ENCODE results near the gene ZNF670.
"Not testable (repeated sequence)": the region's sequence is repeated elsewhere in the genome, so short reads cannot be mapped to it uniquely, and the experiment has no call there.

Gene ZNF670
- total RNA-seq = 0.30 to 1.1 (median 0.77) reads per million in 4 donors

DNA sequence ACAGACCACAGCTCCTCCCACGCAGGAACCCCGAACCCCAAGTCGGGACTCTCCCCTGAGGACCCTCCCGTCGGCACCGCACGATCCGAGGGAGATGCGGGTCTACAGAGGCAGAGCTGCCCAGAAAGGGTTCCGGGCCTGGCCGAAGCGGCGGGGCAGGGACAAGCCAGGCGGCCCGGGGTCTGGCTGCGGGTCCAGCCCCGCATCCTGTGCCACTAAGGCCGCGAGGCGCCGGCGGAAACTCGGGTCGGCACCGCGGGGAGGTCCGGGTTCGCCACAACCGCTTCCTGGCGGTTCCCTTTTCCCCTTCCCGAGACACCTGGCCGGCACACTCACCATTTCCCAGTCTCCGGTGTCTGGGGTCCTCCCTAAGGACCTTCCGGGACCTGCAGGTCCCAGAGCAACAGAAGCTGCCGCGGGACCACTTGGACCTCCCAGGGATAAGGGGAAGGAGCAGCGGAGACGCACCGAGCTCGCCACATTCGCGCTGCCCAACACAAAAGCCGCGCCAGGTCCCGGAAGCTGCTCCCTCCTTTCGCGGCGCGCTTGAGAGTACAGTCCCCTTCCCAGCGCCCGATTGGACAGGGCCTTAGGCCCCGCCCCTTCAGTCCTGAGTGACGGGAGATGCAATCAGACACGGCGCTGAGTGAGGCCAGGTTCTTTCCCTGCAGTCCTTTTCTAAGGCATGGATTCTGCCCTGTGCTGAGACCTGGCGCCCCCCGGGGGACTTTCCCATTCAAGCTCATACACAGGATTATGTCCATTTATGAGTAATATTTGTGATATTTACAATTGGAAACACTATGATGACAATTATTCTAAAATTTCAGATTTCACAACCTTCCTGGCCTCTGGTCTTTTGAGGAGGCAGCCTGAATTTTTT, at the start of gene ZNF670:
Gene ZNF670 (minus strand): TSS at position 554 of the 883 bp plus-strand sequence. CDS start 215 bp downstream, at position 339.
- peak; percentile 65 to 86 (median 71) for DNase-seq

DNA sequence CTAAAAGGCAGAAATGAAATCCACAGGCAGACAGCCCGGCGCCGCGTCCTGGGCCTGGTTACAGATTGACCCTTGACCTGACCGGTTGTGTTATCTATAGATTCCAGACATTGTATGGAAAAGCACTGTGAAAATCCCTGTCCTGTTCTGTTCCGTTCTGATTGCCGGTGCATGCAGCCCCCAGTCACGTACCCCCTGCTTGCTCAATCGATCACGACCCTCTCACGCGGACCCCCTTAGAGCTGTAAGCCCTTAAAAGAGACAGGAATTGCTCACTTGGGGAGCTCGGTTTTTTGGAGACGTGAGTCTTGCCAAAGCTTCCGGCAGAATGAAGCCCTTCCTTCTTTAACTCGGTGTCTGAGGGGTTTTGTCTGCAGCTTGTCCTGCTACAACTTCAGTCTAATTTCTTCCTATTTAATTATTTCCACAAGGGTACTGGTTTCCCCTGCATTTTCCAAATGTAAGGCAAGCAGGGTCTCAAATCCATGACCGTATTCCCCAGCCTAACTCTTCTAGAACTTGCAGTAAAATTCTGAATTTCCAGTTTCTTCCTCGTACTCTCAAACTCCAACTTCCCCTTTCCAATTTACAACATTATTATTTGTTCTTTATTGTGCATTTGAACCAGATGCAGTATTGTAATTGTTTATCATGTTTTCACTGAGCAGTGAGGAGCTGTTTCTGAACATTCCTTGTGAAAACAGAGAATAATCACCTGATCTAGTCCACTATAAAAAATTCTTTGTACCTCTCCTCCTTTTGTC, 49.1 kb upstream of the ZNF670 start:
- DNase-seq = not testable (repeated sequence)

DNA sequence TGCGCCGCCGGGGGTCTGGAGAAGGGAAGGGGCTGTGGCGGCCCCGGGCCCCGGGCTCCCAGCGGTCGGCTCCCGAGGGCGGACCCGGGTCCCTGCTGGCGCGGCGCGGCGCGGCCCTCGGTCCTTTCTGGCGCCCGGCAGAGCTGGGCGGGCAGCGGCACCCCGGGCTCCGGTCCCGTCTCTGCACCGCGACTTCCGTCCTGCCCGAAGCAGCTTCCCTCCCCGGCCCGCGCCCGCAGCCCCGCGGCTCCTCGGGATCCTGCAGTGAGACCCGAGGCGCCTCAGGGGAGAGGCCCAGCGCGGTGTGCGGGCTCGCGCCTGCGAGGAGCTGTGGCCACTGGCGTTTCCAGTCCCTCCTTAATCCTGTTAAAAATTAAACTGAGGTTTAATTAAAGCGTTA, 48.0 kb upstream of the ZNF670 start:
- not testable (repeated sequence) for DNase-seq

DNA sequence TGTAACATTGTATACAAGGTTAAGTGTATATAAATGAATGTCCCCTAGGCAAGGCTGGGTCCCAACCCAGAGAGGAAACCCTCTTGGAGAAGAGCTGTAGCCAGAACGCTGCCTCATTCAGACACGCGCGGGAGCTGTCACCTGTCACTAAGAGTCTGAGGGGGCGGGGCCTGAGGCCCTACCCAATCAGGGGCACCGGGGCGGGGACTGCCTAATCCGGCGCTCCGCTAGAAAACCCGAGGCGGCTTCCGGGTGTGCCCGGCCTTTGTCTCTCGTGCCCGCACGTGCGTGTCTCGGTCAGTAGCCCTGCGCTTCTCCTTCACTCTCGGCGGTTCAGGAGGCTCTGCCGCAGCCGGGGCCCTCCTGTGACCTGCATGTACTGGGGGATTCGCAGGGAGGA, 47.6 kb upstream of the ZNF670 start:
- DNase-seq = not testable (repeated sequence)

DNA sequence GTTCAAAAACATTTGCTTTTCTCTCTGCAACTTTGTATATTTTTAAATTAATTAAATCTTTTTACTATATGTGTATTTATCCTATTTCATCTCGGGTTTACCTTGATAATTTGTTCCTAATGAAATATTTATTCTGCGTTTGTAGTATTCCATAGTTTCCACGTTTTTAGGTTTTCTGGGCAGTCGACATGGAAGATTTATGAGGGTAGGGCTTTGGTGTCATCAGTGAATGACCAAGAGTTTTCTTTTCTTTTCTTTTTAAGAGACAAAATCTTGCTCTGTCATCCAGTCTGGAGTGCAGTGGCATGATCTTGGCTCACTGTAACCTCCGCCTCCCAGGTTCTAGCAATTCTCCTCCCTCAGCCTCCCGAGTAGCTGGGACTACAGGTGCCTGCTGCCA, 42.8 kb upstream of the ZNF670 start:
- no peak for DNase-seq

DNA sequence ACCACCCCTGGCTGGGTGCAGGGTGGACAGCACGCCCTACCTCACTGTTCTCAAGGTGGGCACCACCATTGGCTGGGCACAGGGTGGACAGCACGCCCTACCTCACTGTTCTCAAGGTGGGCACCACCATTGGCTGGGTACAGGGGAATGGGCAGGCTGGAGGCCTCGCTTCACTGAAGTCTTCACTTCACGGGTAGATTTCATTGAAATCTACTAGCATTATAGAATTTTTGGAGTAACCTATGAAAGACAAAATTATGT, 41.7 kb upstream of the ZNF670 start:
- DNase-seq = not testable (repeated sequence)

DNA sequence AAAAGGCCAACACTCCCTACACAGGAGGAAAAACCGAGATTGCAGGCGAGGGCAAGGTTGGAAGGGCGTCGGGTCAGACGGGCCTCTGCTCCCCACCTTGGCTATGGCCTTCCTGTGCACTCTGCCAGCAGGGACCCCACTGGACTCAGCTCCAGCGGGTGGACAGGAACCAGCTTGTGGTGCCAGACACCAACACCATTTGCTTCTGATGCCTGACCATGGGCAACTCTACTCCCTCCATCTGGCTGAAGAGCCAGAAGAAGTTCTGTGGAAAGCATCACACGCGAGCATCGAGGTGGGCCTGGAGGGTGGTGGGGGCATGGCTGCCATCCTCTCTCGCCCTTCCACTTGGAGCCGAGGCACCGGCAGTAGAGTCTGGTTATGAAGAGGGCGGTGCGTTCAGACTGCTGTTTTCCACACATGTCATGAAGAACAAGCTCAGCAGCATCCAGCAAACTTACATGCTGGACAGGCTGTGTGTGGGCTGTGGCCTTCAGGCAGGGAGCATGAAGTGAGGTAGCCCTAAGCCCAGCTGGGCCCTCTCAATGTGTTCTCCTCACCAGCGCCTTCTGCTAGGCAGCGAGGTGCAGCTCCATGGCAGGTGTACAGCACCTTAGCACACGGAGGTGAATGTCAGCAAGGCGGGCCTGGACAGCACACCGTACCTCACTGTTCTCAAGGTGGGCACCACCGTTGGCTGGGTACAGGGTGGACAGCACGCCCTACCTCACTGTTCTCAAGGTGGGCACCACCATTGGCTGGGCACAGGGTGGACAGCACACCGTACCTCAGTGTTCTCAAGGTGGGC, 41.2 kb upstream of the ZNF670 start:
- no peak for DNase-seq

DNA sequence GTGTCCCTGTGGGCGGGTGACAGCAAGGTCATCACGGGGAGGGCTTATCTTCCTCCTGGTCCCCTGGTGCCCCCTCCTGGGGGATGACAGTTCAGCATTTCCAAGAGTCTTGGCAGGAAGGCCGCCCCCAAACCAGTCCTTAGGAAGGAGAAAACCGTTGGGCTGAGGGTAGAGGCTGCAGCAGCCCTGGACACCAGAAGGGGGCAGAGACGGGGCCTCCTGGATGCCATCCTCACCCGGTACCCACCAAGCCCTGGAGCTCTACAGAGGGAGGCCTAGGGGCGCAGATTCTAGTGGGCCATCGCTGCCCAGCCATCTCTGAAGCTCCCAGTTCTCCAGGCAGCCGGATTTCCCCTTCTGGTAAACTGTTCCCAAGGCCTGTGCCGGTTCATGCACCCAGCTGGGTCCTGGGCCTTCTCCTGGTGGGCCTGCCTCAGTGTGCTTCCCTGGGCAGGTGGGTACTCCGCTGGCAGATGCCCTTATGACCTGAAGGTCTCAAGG, 40.4 kb upstream of the ZNF670 start:
- DNase-seq = peak in 1 of 5 donors; percentile 22

DNA sequence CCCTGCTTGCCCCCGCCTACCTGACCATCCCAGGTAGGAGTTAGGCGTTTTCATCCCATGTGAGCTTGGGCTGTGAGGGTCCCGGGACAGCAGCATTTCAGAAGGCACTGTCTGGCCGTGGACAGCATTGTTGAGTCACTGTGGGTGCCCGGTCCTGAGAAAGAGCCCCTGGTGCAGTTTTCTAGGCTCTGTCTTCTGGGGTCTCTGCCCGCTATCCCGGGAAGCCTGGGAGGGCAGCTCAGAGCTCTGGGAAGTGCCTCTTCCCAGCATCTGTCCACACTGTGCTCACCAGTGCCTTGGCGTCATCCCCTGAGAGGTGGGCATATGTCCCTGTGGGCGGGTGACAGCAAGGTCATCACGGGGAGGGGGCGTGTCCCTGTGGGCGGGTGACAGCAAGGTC, 36.9 kb upstream of the ZNF670 start:
- no peak for DNase-seq

DNA sequence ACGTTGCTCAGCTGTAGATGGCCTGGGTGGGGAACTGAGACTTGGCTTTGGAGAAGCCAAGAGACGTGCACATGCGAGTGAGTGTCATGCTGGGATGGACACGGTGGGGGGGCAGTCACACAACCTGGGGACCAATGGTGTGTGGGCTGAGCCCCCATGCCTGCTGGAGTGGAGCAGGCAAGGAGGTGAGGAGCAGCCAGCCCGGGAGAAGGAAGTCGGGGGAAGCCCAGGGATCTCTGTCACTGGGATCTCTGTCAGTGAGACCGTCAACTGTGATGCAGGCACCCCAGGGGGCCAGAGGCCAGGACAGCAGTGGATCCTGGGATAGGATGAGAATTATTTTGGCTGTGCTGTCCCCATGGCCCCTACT, 36.5 kb upstream of the ZNF670 start:
- no peak for DNase-seq

DNA sequence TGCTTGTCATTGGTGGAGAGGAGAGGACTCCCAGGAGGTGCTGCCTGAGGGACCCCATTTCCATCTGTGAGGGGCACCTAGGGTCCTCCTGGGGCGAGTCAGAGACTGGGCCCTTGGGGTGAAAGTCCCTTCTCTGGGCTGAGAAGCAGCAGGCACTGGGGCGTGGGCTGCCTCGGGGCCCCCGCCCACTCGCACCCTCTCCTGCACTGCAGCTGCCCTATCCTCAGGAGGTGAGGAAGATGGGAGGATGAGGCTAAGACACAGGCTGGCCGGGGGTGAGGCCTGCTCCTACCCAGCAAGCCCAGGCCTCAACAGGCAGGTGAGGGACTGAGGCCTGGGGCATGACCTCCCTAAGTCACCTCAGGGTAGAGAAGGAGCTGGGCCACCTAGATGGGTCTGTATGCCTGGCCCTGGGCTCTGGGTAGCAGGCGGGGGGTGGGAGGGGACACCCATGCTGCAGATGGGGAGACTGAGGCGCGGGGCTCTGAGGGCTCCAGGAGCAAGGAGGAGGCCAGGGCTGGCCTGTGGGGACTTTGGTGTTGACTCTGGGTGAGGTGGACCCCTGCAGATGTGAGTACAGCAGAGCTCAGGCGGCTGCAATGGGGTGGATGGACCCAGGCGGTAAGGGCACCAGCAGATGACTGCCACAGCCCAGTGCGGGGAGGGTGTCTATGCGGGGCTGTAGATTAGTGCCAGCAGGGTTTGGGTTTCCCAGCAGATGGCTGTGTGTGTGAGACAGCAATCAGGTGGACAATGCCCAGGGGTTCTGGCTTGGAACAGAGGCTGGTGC, 35.9 kb upstream of the ZNF670 start:
- DNase-seq = no peak

DNA sequence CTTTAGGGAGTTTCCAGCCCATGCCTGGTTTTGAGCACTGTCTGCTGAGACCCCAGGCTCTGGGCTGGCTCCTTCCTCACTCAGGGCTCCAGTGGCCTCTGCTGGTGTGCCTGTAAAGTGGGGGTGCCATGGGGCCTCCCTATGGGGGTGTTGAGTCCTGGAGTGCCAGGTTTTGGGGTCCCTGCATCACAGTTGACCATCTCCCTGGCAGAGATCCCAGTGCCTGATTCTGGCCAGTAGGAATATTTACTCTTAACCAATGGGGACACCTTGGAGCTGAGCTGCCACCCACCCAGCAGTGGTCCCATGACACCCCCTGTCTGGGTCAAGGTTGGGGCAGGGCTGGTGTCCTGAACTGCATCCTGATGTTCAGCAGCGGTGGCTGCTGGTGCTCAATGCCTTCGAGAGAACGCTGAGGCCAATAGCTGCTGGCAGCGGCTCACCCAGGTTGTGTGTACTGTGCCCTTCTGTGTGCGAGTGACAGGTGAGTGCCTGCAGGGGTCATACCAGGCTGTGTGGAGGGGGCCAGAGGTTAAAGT, 35.2 kb upstream of the ZNF670 start:
- no peak for DNase-seq

DNA sequence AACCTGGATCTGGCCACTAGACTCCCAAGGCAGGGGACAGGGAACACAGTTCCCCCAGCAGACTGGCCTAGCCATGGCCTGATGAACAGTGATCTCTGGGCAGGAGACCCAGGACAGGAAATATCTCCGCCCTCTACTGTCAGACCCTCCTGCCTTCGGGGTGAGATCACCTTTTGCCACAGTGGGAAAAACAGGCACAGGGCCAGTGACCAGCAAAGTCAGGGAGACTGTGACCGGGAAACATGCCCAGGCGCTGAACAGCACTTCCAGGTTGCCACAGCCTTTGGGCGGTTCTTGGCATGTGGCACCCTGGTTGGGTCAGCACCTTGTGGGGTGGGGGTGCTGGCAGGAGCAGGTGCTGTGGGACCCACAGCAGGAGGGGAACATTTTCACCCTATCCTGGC, 34.5 kb upstream of the ZNF670 start:
- no peak for DNase-seq

DNA sequence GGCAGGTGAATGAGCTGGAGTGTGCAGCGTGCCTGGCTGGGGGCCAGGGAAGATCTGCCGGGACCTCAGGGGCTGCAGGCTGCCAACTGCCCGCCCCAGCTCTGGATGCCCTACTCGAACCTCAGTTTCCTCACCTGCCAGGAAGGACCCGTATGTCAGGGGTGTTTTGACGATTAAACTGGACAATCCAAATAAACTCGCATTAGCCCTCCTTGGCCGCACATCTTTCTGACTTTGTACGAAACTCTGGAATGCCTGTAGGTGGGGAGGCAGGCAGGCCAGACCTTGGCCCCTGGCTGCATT, 33.8 kb upstream of the ZNF670 start:
- DNase-seq = no peak

DNA sequence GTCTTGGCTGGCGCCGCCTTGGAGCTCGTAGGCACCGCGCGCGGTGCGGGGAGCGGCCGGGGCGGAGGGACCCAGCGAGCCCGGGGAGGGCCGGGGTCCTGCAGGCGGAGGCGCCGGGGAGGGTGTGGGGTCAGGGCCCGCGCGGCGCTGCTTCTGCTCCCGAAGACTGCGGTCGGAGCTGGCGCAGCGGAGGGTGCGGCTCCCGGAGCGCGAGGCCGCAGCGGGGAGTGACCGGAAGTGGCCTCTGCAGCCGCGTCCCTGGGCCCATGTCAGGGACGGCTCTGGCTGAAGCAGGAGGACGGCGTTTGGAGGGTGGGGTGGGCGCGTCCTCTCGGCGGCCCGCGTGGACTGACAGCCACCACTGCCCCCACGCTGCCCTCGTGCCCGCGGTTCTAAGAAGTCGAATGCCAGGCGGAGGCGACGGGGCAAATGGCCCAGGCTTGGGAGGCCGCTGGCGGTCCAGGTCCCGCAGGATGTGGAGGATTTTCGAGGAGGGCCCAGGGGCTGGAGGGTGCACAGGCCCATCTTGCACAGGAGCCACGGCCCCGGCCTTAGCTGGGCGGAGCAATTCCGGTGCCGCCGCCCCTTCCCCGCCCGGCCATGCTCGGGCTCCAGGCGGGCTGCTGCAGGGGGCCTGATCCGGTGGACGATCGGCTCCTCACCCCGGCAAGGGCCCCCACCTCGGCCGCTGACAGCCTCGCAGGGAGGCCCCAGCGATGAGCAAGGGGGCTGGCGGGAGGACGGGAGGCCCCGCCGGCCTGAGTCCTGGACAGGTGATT, 33.3 kb upstream of the ZNF670 start:
- no peak for DNase-seq

DNA sequence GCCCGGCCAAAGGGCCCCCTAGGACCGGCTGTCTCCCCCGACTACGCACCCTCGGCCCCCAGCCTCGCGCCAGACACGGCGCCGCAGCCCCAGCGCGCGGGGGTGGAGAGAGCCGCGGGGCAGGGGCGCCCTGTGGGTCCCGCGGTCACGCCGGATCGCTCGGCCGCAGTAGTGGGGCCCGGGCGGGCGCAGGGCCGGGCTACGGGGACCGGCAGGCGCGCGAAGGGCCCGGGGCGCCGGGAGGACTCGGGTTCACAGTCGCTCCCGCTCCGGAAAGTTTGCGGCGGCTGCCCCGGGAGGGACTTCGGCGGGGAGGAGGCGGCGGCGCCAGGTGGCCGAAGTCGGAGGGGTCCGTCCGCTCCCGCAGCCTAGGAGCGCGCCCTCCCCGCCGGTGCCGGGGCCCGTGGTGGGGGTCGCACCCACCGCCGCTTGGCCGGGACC, 32.7 kb upstream of the ZNF670 start:
- DNase-seq = no peak

DNA sequence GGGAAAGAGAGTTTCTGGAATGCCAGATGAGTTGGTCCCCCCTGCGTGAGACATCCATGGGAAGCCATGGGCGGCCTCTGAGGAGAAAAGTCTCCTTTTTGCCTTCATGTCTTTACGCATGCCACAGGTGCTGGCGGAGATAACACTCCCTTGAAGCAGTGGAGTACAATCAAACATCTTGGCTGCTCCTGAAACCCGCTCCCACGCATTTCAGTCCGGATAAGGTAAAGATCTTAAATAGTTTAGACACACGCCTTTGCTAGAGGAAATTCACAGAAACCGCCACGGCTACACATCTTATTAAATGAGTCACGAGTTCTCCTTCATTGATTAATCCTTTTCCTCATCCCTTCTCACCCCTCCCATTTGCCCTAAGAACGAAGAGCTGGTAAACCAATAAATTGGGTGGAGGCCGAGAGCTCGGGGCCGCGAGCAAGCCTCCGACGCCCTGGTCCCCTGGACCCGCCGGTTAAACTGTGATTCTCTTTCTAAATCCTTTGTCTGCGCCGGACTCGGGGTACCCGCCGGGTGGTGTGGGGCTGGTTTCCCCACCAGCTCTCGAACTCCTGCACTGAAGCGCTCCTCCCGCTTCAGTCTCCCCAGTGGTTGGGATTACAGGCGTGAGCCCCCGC, 32.1 kb upstream of the ZNF670 start:
- DNase-seq = peak in 1 of 5 donors; percentile 20

DNA sequence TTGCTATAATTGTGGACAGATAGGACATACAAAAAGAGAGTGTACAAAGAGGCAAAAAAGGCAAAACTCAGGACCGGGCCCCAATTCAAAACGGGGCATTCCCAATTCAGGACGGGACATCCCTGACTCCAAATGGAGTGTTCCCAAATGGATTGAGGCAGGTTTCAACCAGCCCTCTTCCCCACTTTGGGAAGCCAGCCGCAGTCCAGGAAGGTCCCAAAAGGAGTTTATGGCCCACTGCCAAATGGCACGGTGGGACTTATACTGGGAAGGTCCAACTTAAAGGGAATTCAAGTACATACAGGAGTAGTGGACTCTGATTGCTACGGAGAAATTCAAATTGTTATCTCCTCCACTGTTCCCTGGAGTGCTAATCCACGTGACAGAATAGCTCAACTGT, 29.1 kb upstream of the ZNF670 start:
- no peak for DNase-seq

DNA sequence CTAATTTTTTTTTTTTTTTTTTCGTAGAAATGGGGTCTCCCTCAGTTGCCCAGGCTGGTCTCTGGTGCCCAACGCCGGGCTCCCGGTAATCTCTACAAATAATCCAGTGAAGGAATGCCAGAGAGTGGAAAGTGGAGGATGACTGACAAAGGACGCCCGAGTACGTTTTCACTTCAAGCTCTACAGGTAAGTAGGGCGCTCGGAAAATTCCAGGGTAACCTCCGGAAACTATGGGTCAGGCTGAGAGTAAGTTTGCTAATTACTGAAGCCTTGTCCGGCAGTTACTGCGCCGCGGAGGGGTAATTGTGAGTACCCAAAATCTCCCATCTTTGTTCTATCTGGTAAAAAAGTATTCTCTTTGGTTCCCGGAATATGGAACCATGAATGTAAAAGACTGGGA, 27.4 kb upstream of the ZNF670 start:
- no peak for DNase-seq

DNA sequence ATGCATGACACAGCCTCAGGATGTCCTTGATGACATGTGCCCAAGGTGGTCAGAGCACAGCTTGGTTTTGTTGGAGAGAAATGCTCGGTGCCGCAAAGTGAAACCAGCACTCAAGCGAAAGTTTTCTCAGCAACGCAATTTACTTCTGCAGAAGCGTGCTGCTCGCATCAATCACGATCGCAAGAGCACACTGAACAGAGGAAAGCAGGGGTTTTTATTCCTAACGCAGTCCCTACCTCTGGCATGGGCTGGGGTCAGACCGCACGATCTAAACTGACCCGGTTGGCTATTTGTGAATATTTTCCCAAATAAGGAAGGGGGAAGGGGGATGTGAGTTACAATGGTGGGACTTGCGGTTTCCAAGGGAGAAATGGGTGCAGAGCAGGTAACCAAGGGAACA, 26.4 kb upstream of the ZNF670 start:
- no peak for DNase-seq
